ENCODE results near the gene IZUMO1. TPM values are rescaled to one million over a fixed set of nuclear protein-coding genes. Genes with fewer than 3 reads are reported as not detected.

The IZUMO1 gene
- total and polyA plus RNA-seq, 9 of the 15 experiments (the other 6 are each of a cell fraction or from before 2014, with no cell fraction given): 0.14 to 2.1 (median 0.73) TPM

- TF ChIP-seq MAX (CRISPR knock-in tag; IDR thresholded peaks at IDR 0.05): 0 out of 2 replicates have a peak, but pooled peaks have one; percentile 0
- no peak for TF ChIP-seq TFAP4 (CRISPR knock-in tag; IDR thresholded peaks at IDR 0.05; ENCODE audit: borderline replicate concordance)
- TF ChIP-seq HNRNPK (IDR thresholded peaks at IDR 0.05; ENCODE audit: low read depth, low read length, poor library complexity, severe bottlenecking): no peak
These were observed 4.6 kb downstream of the IZUMO1 start (continued) for GRCh38 chr19:48742096-48742495.

DNA sequence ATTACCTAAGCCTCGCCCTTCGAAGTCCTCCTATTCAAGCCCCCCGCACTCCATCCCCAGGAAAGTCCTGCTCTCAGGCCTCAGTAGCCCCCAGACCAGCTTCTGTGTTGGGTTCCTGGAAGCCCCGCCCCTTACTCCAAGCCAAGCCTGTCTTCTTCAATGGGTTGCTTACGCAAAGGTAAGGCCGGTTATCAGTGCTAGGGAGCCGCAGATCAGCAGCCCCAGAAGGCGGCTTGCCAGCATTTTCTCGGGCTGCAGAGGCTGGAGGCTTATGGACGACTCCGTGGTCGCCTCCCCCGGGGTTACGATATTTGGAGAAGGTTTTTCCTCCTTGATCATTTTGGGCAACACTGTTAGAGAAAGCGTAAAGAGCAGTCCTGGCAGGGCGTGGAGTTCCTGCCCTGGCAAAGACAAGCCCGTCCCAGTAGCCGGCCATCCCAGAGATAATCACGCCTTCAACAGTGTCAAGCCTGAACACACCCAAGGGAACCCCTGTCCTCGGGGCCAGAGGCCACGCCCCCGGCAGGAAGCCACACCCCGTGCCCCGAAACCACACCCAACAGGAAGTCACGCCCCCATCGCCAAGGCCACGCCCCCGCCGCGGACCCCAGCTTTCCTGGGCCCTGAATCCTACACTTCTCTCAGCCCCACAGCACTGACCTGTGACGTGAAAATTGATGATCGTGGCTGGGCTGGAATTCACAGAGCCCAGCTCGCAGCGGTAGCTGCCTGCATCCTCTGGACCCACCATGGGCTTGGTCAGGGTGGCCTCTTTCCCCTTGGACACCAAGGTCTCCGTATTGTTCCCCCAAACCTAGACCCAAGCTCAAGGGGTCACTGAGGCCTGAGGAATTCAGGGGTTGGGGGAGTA, 5.3 kb downstream of the IZUMO1 start:
- no TSS peak for BruUV-seq (replicated peaks)
- peaks cover 47 to 53% of the 10 kb centered on the region in 2 experiments for H3K4me1 ChIP-seq (replicated peaks in 1 of 2; ENCODE audit: control insufficient read depth in 2 of 2, insufficient read depth in 2 of 2, low read length in 2 of 2)
- WGBS (ENCODE audit: insufficient coverage, low coverage, missing lambda C conversion rate): 2% methylated on average over 35 of the region's 35 CpGs
- peak overlapping the region; percentile 13 for H3K4me3 ChIP-seq
- peak; percentile 73 for ATAC-seq
- H3K79me2 ChIP-seq (ENCODE audit: control insufficient read depth, insufficient read depth, low read length): peaks cover 8% of the 10 kb centered on the region; the same call in 2 of the 3 replicates
- H4K20me1 ChIP-seq (replicated peaks; ENCODE audit: control insufficient read depth, insufficient read depth, low read length): no peaks in the 10 kb centered on the region
- DNase-seq (ENCODE audit: extremely low read depth in 1 of 4, low spot score in 3 of 4): peak; percentile 89 to 96 (median 93)
- intact Hi-C loops (cut with micrococcal nuclease): loop anchor here (2.0 kb wide), 1 partner anchor 39 kb away; no protein-coding TSS in a partner anchor
- H3K4me2 ChIP-seq (ENCODE audit: insufficient read depth, low read length): peak overlapping the region; percentile 89
- CTCF ChIA-PET (ENCODE audit: low intra/inter-chr PET ratio): interaction anchor here (0.6 kb wide), 2 partner anchors 103 to 196 kb away, joined by 3 read pairs; no protein-coding TSS in a partner anchor
- FAIRE-seq: peak; percentile 97
- H3K9me1 ChIP-seq (ENCODE audit: control insufficient read depth, insufficient read depth, low read length): peaks cover 3% of the 10 kb centered on the region
- peak overlapping the region; percentile 71 to 95 for H3K9ac ChIP-seq (ENCODE audit: insufficient read depth in 1 of 2, low read depth in 2 of 2, low read length in 2 of 2)
- H3K36me3 ChIP-seq (ENCODE audit: control insufficient read depth, insufficient read depth, low read length): no peaks in the 10 kb centered on the region
- POLR2A ChIA-PET: interaction anchor here (0.6 to 0.7 kb wide), 5 partner anchors 43 to 140 kb away, joined by 3 to 4 read pairs (median 3); partner anchors contain the start of gene CA11
- no peaks in the 10 kb centered on the region for H3K27me3 ChIP-seq (ENCODE audit: control insufficient read depth in 2 of 2, insufficient read depth in 2 of 2, low read length in 2 of 2)
- H3K9me3 ChIP-seq (replicated peaks; ENCODE audit: control insufficient read depth, insufficient read depth, low read depth, low read length): no peaks in the 10 kb centered on the region
- in situ Hi-C loops (cut with MboI): loop anchor here (5.0 kb wide), 1 partner anchor 94 kb away; the partner anchor contains the start of gene CA11
- peak overlapping the region; percentile 77 for H2AFZ ChIP-seq (ENCODE audit: low read depth, low read length)
- H3K27ac ChIP-seq (ENCODE audit: extremely low read depth, low read depth, low read length): peak overlapping the region; percentile 82
- no peak for TF ChIP-seq ZNF780A (CRISPR knock-in tag; IDR thresholded peaks at IDR 0.05)
- TF ChIP-seq ZC3H4 (CRISPR knock-in tag; IDR thresholded peaks at IDR 0.05; ENCODE audit: borderline replicate concordance): no peak; the same call in 1 of the 2 replicates
- no peak for TF ChIP-seq FOXJ2 (tag; IDR thresholded peaks at IDR 0.05)
- no peak for TF ChIP-seq ZNF140 (CRISPR knock-in tag; IDR thresholded peaks at IDR 0.05)
- TF ChIP-seq TBL1XR1 (IDR thresholded peaks at IDR 0.05; ENCODE audit: low read length in 2 of 2): 0 out of 4 replicates have a peak, but pooled peaks of 1 of the 2 experiments have one; percentile 53
- TF ChIP-seq, protein P1, sequence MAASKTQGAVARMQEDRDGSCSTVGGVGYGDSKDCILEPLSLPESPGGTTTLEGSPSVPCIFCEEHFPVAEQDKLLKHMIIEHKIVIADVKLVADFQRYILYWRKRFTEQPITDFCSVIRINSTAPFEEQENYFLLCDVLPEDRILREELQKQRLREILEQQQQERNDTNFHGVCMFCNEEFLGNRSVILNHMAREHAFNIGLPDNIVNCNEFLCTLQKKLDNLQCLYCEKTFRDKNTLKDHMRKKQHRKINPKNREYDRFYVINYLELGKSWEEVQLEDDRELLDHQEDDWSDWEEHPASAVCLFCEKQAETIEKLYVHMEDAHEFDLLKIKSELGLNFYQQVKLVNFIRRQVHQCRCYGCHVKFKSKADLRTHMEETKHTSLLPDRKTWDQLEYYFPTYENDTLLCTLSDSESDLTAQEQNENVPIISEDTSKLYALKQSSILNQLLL (CRISPR knock-in tag; IDR thresholded peaks at IDR 0.05; ENCODE audit: borderline replicate concordance): no peak
- TF ChIP-seq ZNF316 (IDR thresholded peaks at IDR 0.05): no peak
- TF ChIP-seq, protein P2, sequence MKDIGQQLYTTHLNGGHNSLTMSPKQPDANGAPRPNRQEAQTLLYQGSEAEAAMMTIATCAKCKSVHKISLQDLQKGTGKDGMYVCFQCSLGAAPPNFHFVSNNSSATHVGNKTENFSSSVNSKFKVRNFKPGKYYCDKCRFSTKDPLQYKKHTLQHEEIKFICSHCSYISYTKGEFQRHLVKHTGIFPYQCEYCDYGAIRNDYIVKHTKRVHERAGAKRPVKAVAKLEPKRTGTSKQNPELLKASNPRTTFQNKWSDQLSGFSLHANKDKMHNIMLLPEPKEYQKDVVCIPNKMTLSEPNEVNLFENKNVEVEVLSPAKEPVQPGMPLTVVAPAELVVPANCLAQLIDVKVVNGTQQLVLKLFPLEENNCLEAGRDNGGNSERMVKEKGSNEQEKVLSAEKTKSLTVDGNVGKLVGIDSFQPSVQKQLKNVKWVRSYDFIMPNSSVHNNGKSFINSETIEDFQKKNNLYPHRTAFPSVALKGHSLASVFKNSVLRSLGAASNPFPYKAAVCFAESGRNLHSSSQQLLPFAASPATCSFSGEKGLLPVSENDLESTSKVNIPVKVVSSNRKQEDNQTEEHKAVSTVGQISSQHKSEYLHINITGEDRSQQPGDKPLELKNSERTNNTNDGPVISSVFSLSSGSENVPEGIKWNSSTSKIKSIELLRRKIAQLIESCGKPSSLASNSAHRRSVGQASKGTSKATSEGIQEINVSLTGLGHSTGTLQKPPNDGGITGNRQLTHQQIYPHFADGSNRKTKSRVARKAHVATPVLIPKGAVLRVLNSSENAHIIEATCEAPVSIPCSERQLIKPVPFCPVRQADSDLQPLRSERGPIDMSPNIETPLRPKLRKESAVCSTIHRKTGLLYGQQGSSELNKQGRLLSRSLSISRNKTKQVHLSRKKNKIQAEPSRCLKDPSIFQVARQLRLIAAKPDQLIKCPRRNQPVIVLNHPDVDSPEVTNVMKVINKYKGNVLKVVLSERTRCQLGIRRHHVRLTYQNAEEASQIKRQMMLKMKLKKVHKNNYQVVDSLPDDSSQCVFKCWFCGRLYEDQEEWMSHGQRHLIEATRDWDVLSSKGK (CRISPR knock-in tag; IDR thresholded peaks at IDR 0.05): no peak
- no peak for TF ChIP-seq SMARCA5 (IDR thresholded peaks at IDR 0.05)
- TF ChIP-seq DIDO1 (tag; IDR thresholded peaks at IDR 0.05; ENCODE audit: low read depth): no peak
